ENCODE measurements around the gene IL11. TPM values are rescaled to one million over a fixed set of nuclear protein-coding genes. Genes with fewer than 3 reads are reported as not detected.
A peak's percentile ranks its signal among the peaks of the same experiment; 100 is the strongest.

IL11 gene
- total RNA-seq, 3 donors from 2014 or later, result 0.18 to 0.46 (median 0.35) TPM

GRCh38 chr19:55400281-55401087 is 30.2 kb upstream of the IL11 start:
- Mint-ChIP-seq H3K4me1 (ENCODE audit: low read depth) (peaks cover 11% of the 10 kb centered on the region), H3K9me3 (no peaks in the 10 kb centered on the region), H3K36me3 (ENCODE audit: insufficient read depth) (peaks cover 26% of the 10 kb centered on the region), H3K27me3 (ENCODE audit: low read depth) (no peaks in the 10 kb centered on the region), H3K4me3 (no peak overlapping the region)
- no peak for ATAC-seq
- DNase-seq, result no peak

GRCh38 chr19:55398200-55398925 is 28.1 kb upstream of the IL11 start:
- H3K27me3 Mint-ChIP-seq (ENCODE audit: low read depth), result no peaks in the 10 kb centered on the region
- peaks cover 21% of the 10 kb centered on the region for H3K36me3 Mint-ChIP-seq (ENCODE audit: insufficient read depth)
- ATAC-seq (peak; percentile 56 to 63), DNase-seq (no peak)
- H3K4me1 Mint-ChIP-seq (ENCODE audit: low read depth), result peaks cover 10% of the 10 kb centered on the region
- H3K4me3 Mint-ChIP-seq, result peak overlapping the region; percentile 25
- no peaks in the 10 kb centered on the region for H3K9me3 Mint-ChIP-seq

GRCh38 chr19:55392820-55393761 is 22.8 kb upstream of the IL11 start:
- Mint-ChIP-seq H3K9me3 (no peaks in the 10 kb centered on the region), H3K27me3 (ENCODE audit: low read depth) (no peaks in the 10 kb centered on the region), H3K4me3 (no peak overlapping the region), H3K4me1 (ENCODE audit: low read depth) (peaks cover 29% of the 10 kb centered on the region), H3K36me3 (ENCODE audit: insufficient read depth) (peaks cover 12% of the 10 kb centered on the region)
- no peak for ATAC-seq
- DNase-seq, result no peak

GRCh38 chr19:55391702-55392615 is 21.7 kb upstream of the IL11 start:
- DNase-seq (no peak), ATAC-seq (no peak)
- Mint-ChIP-seq H3K36me3 (ENCODE audit: insufficient read depth) (peaks cover 18% of the 10 kb centered on the region), H3K4me3 (no peak overlapping the region), H3K27me3 (ENCODE audit: low read depth) (no peaks in the 10 kb centered on the region), H3K9me3 (no peaks in the 10 kb centered on the region), H3K4me1 (ENCODE audit: low read depth) (peaks cover 37% of the 10 kb centered on the region)

- no peak for DNase-seq
- H3K4me3 Mint-ChIP-seq, result no peak overlapping the region
- ATAC-seq, result peak; percentile 12 to 15
- peaks cover 40% of the 10 kb centered on the region for H3K4me1 Mint-ChIP-seq (ENCODE audit: low read depth)
- H3K27me3 Mint-ChIP-seq (ENCODE audit: low read depth), result no peaks in the 10 kb centered on the region
- H3K36me3 Mint-ChIP-seq (ENCODE audit: insufficient read depth), result peaks cover 25% of the 10 kb centered on the region
- no peaks in the 10 kb centered on the region for H3K9me3 Mint-ChIP-seq
Observed at GRCh38 chr19:55391191-55391670, 21.0 kb upstream of the IL11 start.

GRCh38 chr19:55390461-55390880 is 20.2 kb upstream of the IL11 start:
- Mint-ChIP-seq H3K9me3 (no peaks in the 10 kb centered on the region), H3K36me3 (ENCODE audit: insufficient read depth) (peaks cover 32% of the 10 kb centered on the region), H3K4me3 (no peak overlapping the region), H3K4me1 (ENCODE audit: low read depth) (peaks cover 42% of the 10 kb centered on the region), H3K27me3 (ENCODE audit: low read depth) (no peaks in the 10 kb centered on the region)
- DNase-seq (no peak), ATAC-seq (no peak)

GRCh38 chr19:55389386-55390317 is 19.4 kb upstream of the IL11 start:
- Mint-ChIP-seq H3K9me3 (no peaks in the 10 kb centered on the region), H3K27me3 (ENCODE audit: low read depth) (no peaks in the 10 kb centered on the region), H3K4me1 (ENCODE audit: low read depth) (peaks cover 45% of the 10 kb centered on the region), H3K4me3 (peak overlapping the region; percentile 56), H3K36me3 (ENCODE audit: insufficient read depth) (peaks cover 32% of the 10 kb centered on the region)
- no peak for ATAC-seq
- no peak for DNase-seq

- Mint-ChIP-seq H3K27me3 (ENCODE audit: low read depth) (no peaks in the 10 kb centered on the region), H3K9me3 (no peaks in the 10 kb centered on the region), H3K4me3 (peak overlapping the region; percentile 100), H3K4me1 (ENCODE audit: low read depth) (peaks cover 54% of the 10 kb centered on the region), H3K36me3 (ENCODE audit: insufficient read depth) (peaks cover 32% of the 10 kb centered on the region)
- DNase-seq (no peak), ATAC-seq (no peak)
Observed at GRCh38 chr19:55387736-55388497, 17.7 kb upstream of the IL11 start.

- Mint-ChIP-seq H3K27me3 (ENCODE audit: low read depth) (no peaks in the 10 kb centered on the region), H3K4me3 (peak overlapping the region; percentile 100), H3K4me1 (ENCODE audit: low read depth) (peaks cover 66% of the 10 kb centered on the region), H3K36me3 (ENCODE audit: insufficient read depth) (peaks cover 32% of the 10 kb centered on the region), H3K9me3 (no peaks in the 10 kb centered on the region)
- DNase-seq, result no peak
- no peak for ATAC-seq
Observed at GRCh38 chr19:55386493-55386971, 16.3 kb upstream of the IL11 start.

- Mint-ChIP-seq H3K36me3 (ENCODE audit: insufficient read depth) (peaks cover 32% of the 10 kb centered on the region), H3K27me3 (ENCODE audit: low read depth) (no peaks in the 10 kb centered on the region), H3K9me3 (no peaks in the 10 kb centered on the region), H3K4me3 (peak within 1 kb of the TSS; percentile 100), H3K4me1 (ENCODE audit: low read depth) (peaks cover 64% of the 10 kb centered on the region)
- DNase-seq (peak; percentile 97), ATAC-seq (peak; percentile 75)
Observed at GRCh38 chr19:55385724-55386492, 15.6 kb upstream of the IL11 start, which contains the start of gene RPL28. Gene RPL28, plus strand, starts transcription at chr19:55385932. Its CDS starts 426 bp downstream, at chr19:55386358.
